H54 (cell line): ENCODE data around the gene TADA2A.

ENCODE experiments used
- DNase-seq: peaks from one replicate; pipeline ENCODE4 v3.0.0; 2011; ENCODE audit warnings: low spot score, mixed read lengths; ENCODE audit not compliant: insufficient read length
- FAIRE-seq: peaks from 3 replicates; lab custom pipeline; 2011; peaks lifted over from hg19 to GRCh38; lab: Jason Lieb, UNC
- POLR2A ChIP-seq: IDR thresholded peaks from 2 replicates; pipeline ENCODE4 v1.6.1; 2011; ENCODE audit warnings: low read depth, mild to moderate bottlenecking, low read length

Gene TADA2A

GRCh38 chr17:37406635-37407461, at the start of gene TADA2A, which contains the start of gene ACACA:
TSS of gene TADA2A (plus strand) at chr17:37406886. CDS start at chr17:37411366, 4,480 bp downstream.
TSS of gene ACACA (minus strand) at chr17:37406836. CDS start at chr17:37406299, 537 bp downstream.
- peak; percentile 90 for TF ChIP-seq POLR2A
- peak; percentile 79 for DNase-seq
- FAIRE-seq = no peak

GRCh38 chr17:37358098-37358829, 48.4 kb upstream of the TADA2A start:
- DNase-seq (peak; percentile 53), FAIRE-seq (no peak)
- 0 out of 2 replicates have a peak, but pooled peaks have one; percentile 9 for TF ChIP-seq POLR2A

- peak; percentile 96 for DNase-seq
- TF ChIP-seq POLR2A = peak; percentile 75
- FAIRE-seq = no peak
Measured at GRCh38 chr17:37358830-37359681, 47.6 kb upstream of the TADA2A start.

- FAIRE-seq (no peak), DNase-seq (no peak)
- no peak for TF ChIP-seq POLR2A
Measured at GRCh38 chr17:37359682-37360188, 47.0 kb upstream of the TADA2A start.

- no peak for TF ChIP-seq POLR2A
- DNase-seq (no peak), FAIRE-seq (no peak)
Measured at GRCh38 chr17:37360632-37361031, 46.1 kb upstream of the TADA2A start.

GRCh38 chr17:37361543-37361942, 45.1 kb upstream of the TADA2A start:
- TF ChIP-seq POLR2A = no peak
- no peak for DNase-seq
- no peak for FAIRE-seq

GRCh38 chr17:37365589-37365988, 41.1 kb upstream of the TADA2A start:
- DNase-seq = no peak
- FAIRE-seq = no peak
- TF ChIP-seq POLR2A = no peak

- no peak for FAIRE-seq
- no peak for TF ChIP-seq POLR2A
- DNase-seq = no peak
Measured at GRCh38 chr17:37368577-37368976, 38.1 kb upstream of the TADA2A start.

GRCh38 chr17:37373530-37374159, 33.0 kb upstream of the TADA2A start:
- TF ChIP-seq POLR2A = no peak
- FAIRE-seq (no peak), DNase-seq (peak; percentile 50)

- TF ChIP-seq POLR2A = no peak
- DNase-seq (no peak), FAIRE-seq (no peak)
Measured at GRCh38 chr17:37375706-37376105, 31.0 kb upstream of the TADA2A start, which contains the start of gene C17orf78. TSS of gene C17orf78 (plus strand) at chr17:37375985. CDS start at chr17:37376093, 108 bp downstream.

- no peak for DNase-seq
Measured at GRCh38 chr17:37382056-37382455, 24.6 kb upstream of the TADA2A start.

GRCh38 chr17:37384560-37385149, 22.0 kb upstream of the TADA2A start:
- no peak for FAIRE-seq
- no peak for TF ChIP-seq POLR2A
- no peak for DNase-seq

More at GRCh38 chr17:37382056-37382455, 24.6 kb upstream of the TADA2A start:
- FAIRE-seq = no peak
- TF ChIP-seq POLR2A = no peak
